ENCODE data around the gene GPR3.
"Not testable (repeated sequence)": the region's sequence is repeated elsewhere in the genome, so short reads cannot be mapped to it uniquely, and the experiment has no call there.

Gene GPR3

GRCh38 chr1:27398405-27399149 is 6.2 kb downstream of the GPR3 start:
- Histone ChIP-seq H3K9ac (ENCODE audit: low read depth, low read length) (no peak overlapping the region), H3K27me3 (ENCODE audit: control insufficient read depth, insufficient read depth, low read length) (no peaks in the 10 kb centered on the region), H3K4me2 (ENCODE audit: low read length) (no peak overlapping the region), H3K36me3 (ENCODE audit: insufficient read depth, low read length) (no peaks in the 10 kb centered on the region), H3K9me3 (replicated peaks; ENCODE audit: low read length) (no peaks in the 10 kb centered on the region), H3K4me3 (ENCODE audit: low read length) (no peak overlapping the region), H3K4me1 (ENCODE audit: control insufficient read depth, insufficient read depth, low read length) (peaks cover 29% of the 10 kb centered on the region)

GRCh38 chr1:27399251-27400025 is 7.0 kb downstream of the GPR3 start:
- Histone ChIP-seq H3K4me2 (ENCODE audit: low read length) (no peak overlapping the region), H3K27me3 (ENCODE audit: control insufficient read depth, insufficient read depth, low read length) (no peaks in the 10 kb centered on the region), H3K36me3 (ENCODE audit: insufficient read depth, low read length) (peaks cover 3% of the 10 kb centered on the region), H3K4me1 (ENCODE audit: control insufficient read depth, insufficient read depth, low read length) (peaks cover 36% of the 10 kb centered on the region), H3K9ac (ENCODE audit: low read depth, low read length) (no peak overlapping the region), H3K9me3 (replicated peaks; ENCODE audit: low read length) (no peaks in the 10 kb centered on the region), H3K4me3 (ENCODE audit: low read length) (no peak overlapping the region)

DNA sequence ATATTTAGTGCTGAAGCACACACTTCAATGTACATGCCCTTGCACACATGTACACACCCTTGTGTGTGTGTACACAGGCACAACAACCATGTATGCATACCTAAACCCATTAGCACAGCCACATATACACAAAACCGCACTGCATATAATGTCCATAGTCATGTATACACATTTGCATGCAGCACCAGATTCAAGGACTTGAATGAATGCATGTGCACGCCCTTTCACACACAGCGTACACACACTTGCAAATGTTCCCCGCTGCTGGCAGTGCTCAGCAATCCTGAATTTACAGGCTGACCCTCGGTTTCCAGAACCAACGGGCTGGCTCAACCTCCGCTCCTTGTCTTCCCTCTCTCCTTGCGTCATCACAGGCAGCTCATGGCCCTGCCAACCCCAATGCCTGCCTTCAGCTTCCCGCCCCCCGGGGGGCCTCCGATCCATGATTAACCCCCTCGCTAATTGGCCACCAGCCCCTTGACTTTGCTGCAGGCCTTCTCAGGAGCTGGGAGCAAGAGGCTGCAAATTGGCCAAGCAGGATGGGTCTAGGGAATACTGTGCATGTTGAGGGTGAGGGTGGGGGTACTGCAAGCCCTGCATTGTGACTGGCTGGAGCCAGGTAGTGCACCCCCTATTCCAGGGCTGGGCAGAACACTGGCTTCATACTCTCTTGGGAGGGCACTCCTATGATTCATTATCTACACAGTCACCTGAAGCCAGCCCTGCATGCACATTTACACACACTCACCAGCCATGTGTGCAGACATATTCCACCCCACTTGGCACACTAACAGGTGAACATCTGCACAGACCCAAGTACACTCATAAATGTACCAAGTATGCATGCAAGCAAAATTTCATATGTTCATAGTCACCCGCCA is 7.9 kb downstream of the GPR3 start:
- Histone ChIP-seq H3K4me2 (ENCODE audit: low read length) (no peak overlapping the region), H3K36me3 (ENCODE audit: insufficient read depth, low read length) (peaks cover 3% of the 10 kb centered on the region), H3K4me3 (ENCODE audit: low read length) (no peak overlapping the region), H3K27me3 (ENCODE audit: control insufficient read depth, insufficient read depth, low read length) (no peaks in the 10 kb centered on the region), H3K9ac (ENCODE audit: low read depth, low read length) (no peak overlapping the region), H3K9me3 (replicated peaks; ENCODE audit: low read length) (no peaks in the 10 kb centered on the region), H3K4me1 (ENCODE audit: control insufficient read depth, insufficient read depth, low read length) (peaks cover 36% of the 10 kb centered on the region)

- peaks cover 3% of the 10 kb centered on the region for H3K36me3 ChIP-seq (ENCODE audit: insufficient read depth, low read length)
- H3K9ac ChIP-seq (ENCODE audit: low read depth, low read length): no peak overlapping the region
- peaks cover 39% of the 10 kb centered on the region for H3K4me1 ChIP-seq (ENCODE audit: control insufficient read depth, insufficient read depth, low read length)
- no peak overlapping the region for H3K4me3 ChIP-seq (ENCODE audit: low read length)
- H3K4me2 ChIP-seq (ENCODE audit: low read length): no peak overlapping the region
- no peaks in the 10 kb centered on the region for H3K9me3 ChIP-seq (replicated peaks; ENCODE audit: low read length)
- H3K27me3 ChIP-seq (ENCODE audit: control insufficient read depth, insufficient read depth, low read length): no peaks in the 10 kb centered on the region
These were observed 8.5 kb downstream of the GPR3 start for GRCh38 chr1:27400963-27401341.

DNA sequence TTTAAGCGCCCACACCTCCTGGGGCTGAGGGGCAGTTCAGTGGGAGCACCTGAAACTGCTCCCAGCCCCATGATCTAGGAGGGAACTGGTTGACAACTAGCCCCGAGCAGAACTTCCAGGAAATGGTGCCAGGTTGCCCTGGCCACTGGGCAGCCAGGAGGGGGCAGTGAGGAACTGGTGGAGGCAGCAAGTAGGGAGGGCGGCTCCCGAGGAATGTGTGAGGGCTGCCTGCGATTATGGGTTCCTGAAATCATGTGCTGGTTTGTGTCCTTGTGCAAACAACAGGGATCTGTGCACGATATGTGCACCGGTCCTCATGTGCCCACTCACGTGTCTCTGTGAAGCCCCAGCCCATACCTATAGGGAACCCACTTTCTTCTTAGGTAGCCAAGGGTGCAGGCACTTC is 9.9 kb downstream of the GPR3 start:
- Histone ChIP-seq H3K27me3 (ENCODE audit: control insufficient read depth, insufficient read depth, low read length) (no peaks in the 10 kb centered on the region), H3K4me1 (ENCODE audit: control insufficient read depth, insufficient read depth, low read length) (peaks cover 48% of the 10 kb centered on the region), H3K36me3 (ENCODE audit: insufficient read depth, low read length) (peaks cover 9% of the 10 kb centered on the region), H3K9me3 (replicated peaks; ENCODE audit: low read length) (no peaks in the 10 kb centered on the region), H3K4me2 (ENCODE audit: low read length) (no peak overlapping the region), H3K9ac (ENCODE audit: low read depth, low read length) (peak overlapping the region; percentile 67), H3K4me3 (ENCODE audit: low read length) (no peak overlapping the region)

DNA sequence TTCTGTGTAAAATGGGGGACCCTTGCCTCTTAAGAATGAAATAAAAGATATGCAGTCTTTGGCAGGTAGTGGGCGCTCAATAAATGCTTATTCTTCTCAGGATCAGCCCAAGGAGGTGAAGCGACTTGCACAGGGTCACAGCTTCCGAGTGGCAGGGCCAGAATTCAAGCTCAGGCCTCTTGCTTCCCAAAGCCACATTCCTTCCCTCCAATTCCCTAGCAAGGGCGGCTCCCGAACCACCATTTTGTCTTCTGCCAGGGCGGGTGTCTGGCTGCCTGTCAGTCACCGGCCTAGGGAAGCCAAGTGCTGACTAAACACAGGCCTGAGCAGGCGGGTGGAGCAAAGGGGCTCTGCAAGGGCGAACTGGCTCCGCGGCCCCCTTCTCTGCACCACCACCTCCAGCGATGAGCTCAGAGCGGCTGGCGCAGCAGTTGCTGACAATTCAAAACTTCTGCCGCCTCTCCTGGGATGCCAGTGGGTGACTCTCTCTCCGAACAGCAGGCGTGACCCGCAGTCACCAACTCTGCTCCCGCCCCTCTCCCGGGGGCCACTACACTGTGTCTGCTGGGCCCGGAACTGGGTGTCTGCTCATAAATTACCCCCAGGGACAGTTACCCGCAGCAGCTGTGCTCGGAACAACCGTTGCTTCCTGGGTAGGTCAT is 10.8 kb downstream of the GPR3 start:
- H3K27me3 ChIP-seq (ENCODE audit: control insufficient read depth, insufficient read depth, low read length): no peaks in the 10 kb centered on the region
- peak overlapping the region; percentile 67 for H3K9ac ChIP-seq (ENCODE audit: low read depth, low read length)
- H3K4me1 ChIP-seq (ENCODE audit: control insufficient read depth, insufficient read depth, low read length): peaks cover 52% of the 10 kb centered on the region
- H3K36me3 ChIP-seq (ENCODE audit: insufficient read depth, low read length): peaks cover 18% of the 10 kb centered on the region
- H3K4me2 ChIP-seq (ENCODE audit: low read length): peak overlapping the region; percentile 61
- H3K9me3 ChIP-seq (replicated peaks; ENCODE audit: low read length): no peaks in the 10 kb centered on the region
- H3K4me3 ChIP-seq (ENCODE audit: low read length): peak overlapping the region; percentile 5

GRCh38 chr1:27403931-27404330 is 11.5 kb downstream of the GPR3 start:
- Histone ChIP-seq H3K9ac (ENCODE audit: low read depth, low read length) (peak overlapping the region; percentile 67), H3K4me2 (ENCODE audit: low read length) (peak overlapping the region; percentile 61), H3K9me3 (replicated peaks; ENCODE audit: low read length) (no peaks in the 10 kb centered on the region), H3K36me3 (ENCODE audit: insufficient read depth, low read length) (peaks cover 25% of the 10 kb centered on the region), H3K4me1 (ENCODE audit: control insufficient read depth, insufficient read depth, low read length) (peaks cover 56% of the 10 kb centered on the region), H3K27me3 (ENCODE audit: control insufficient read depth, insufficient read depth, low read length) (no peaks in the 10 kb centered on the region), H3K4me3 (ENCODE audit: low read length) (peak overlapping the region; percentile 5)

GRCh38 chr1:27405074-27405473 is 12.7 kb downstream of the GPR3 start:
- Histone ChIP-seq H3K9me3 (replicated peaks; ENCODE audit: low read length) (no peaks in the 10 kb centered on the region), H3K4me2 (ENCODE audit: low read length) (peak overlapping the region; percentile 7), H3K4me1 (ENCODE audit: control insufficient read depth, insufficient read depth, low read length) (peaks cover 56% of the 10 kb centered on the region), H3K9ac (ENCODE audit: low read depth, low read length) (peak overlapping the region; percentile 67), H3K4me3 (ENCODE audit: low read length) (no peak overlapping the region), H3K27me3 (ENCODE audit: control insufficient read depth, insufficient read depth, low read length) (no peaks in the 10 kb centered on the region), H3K36me3 (ENCODE audit: insufficient read depth, low read length) (peaks cover 30% of the 10 kb centered on the region)

GRCh38 chr1:27405598-27406361 is 13.4 kb downstream of the GPR3 start:
- Histone ChIP-seq H3K4me2 (ENCODE audit: low read length) (peak overlapping the region; percentile 7), H3K9ac (ENCODE audit: low read depth, low read length) (peak overlapping the region; percentile 67), H3K36me3 (ENCODE audit: insufficient read depth, low read length) (peaks cover 37% of the 10 kb centered on the region), H3K4me1 (ENCODE audit: control insufficient read depth, insufficient read depth, low read length) (peaks cover 56% of the 10 kb centered on the region)
- H3K4me3 ChIP-seq (ENCODE audit: low read length); H3K27me3 ChIP-seq (ENCODE audit: control insufficient read depth, insufficient read depth, low read length); H3K9me3 ChIP-seq (replicated peaks; ENCODE audit: low read length): not testable (repeated sequence)

DNA sequence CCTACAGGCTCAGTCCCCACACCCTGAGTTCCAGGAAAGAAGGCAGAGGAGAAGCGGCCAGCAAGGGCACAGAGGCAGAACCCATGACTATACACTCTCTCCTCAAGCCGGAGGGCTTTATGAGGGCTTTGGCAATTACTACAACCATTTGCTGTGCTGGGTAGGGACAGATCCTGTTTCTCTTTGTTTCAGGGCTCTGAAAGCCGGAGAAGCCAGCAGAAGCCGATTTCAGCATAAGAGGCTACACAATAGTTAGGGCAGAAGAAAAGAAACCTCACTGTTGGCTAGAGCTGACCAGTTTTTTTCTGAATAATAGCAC is 13.9 kb downstream of the GPR3 start:
- Histone ChIP-seq H3K9me3 (replicated peaks; ENCODE audit: low read length) (no peaks in the 10 kb centered on the region), H3K4me3 (ENCODE audit: low read length) (no peak overlapping the region)

More for the DNA sequence above, 13.9 kb downstream of the GPR3 start:
- H3K9ac ChIP-seq (ENCODE audit: low read depth, low read length): peak overlapping the region; percentile 67
- no peaks in the 10 kb centered on the region for H3K27me3 ChIP-seq (ENCODE audit: control insufficient read depth, insufficient read depth, low read length)
- no peak overlapping the region for H3K4me2 ChIP-seq (ENCODE audit: low read length)
- H3K36me3 ChIP-seq (ENCODE audit: insufficient read depth, low read length): peaks cover 43% of the 10 kb centered on the region
- H3K4me1 ChIP-seq (ENCODE audit: control insufficient read depth, insufficient read depth, low read length): peaks cover 56% of the 10 kb centered on the region
